Measurements from ENCODE around the gene UMAD1.

DNA sequence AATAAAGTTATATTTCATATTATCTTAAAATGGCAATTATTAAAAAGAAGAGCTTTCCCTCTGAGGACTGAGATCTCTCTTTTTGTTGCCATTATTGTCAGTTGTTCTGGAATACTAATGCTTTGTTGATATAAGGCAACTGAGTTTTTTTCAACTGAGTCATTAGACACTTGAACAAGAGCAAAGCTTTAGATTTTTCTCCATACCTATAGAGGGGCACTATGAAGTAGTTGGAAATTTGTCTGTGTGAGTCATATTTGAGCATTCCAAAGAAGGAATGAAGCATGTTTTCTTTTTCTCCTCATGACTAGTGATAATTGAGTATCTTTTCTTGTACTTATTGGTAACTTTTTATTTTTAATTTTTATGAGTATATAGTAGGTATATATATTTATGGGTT lies 53.3 kb downstream of the UMAD1 start:
- TF ChIP-seq CTCF (IDR thresholded peaks at IDR 0.05) (no peak), POLR2A (IDR thresholded peaks at IDR 0.05) (no peak)

All from heart left ventricle (tissue), 13 donors.